ENCODE measurements around the gene RPL31.

DNA sequence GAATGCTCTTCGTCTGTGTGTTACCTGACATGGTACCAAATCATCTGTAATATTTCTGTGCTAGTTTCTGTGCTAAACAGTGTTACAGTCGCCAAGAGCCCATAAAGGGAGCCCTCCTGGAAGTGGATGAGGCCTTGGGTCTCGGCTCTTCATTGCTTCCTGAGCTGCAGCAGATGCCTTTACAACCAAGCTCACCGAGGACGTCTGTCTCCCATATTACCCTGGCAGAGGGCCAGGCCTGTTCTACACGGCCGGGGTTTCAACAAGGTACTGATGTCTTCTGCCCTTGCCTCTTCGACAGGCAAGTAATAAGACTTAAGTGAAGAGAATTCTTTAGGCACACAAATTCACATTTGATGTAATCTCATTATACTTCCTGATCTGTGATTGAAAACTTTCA is 16.8 kb downstream of the RPL31 start:
- no peak for TF ChIP-seq POLR2A (IDR thresholded peaks at IDR 0.05)
- TF ChIP-seq, protein P1, sequence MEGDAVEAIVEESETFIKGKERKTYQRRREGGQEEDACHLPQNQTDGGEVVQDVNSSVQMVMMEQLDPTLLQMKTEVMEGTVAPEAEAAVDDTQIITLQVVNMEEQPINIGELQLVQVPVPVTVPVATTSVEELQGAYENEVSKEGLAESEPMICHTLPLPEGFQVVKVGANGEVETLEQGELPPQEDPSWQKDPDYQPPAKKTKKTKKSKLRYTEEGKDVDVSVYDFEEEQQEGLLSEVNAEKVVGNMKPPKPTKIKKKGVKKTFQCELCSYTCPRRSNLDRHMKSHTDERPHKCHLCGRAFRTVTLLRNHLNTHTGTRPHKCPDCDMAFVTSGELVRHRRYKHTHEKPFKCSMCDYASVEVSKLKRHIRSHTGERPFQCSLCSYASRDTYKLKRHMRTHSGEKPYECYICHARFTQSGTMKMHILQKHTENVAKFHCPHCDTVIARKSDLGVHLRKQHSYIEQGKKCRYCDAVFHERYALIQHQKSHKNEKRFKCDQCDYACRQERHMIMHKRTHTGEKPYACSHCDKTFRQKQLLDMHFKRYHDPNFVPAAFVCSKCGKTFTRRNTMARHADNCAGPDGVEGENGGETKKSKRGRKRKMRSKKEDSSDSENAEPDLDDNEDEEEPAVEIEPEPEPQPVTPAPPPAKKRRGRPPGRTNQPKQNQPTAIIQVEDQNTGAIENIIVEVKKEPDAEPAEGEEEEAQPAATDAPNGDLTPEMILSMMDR (IDR thresholded peaks at IDR 0.05) = no peak

All from adrenal gland (tissue), 5 donors.